ENCODE results near the gene ZBTB46. TPM values are rescaled to one million over a fixed set of nuclear protein-coding genes. Genes with fewer than 3 reads are reported as not detected.
A peak's percentile ranks its signal among the peaks of the same experiment; 100 is the strongest.

The ZBTB46 gene
- total and polyA plus RNA-seq, 2 donors, result 3.7 to 5.8 TPM

GRCh38 chr20:63738687-63739129, 92.4 kb downstream of the ZBTB46 start:
- H3K36me3 ChIP-seq (ENCODE audit: control insufficient read depth in 2 of 2, insufficient read depth in 2 of 2, low read length in 1 of 2), result peaks cover 62 to 64% of the 10 kb centered on the region in 2 donors
- H3K27me3 ChIP-seq (ENCODE audit: control insufficient read depth in 2 of 2, insufficient read depth in 1 of 2, low read length in 1 of 2), result peaks cover 0 to 19% of the 10 kb centered on the region in 2 donors
- peak overlapping the region; percentile 88 to 90 for H3K4me3 ChIP-seq (ENCODE audit: low read length in 2 of 2)
- 74% methylated on average over 26 of the region's 26 CpGs for WGBS
- peaks cover 0 to 10% of the 10 kb centered on the region in 2 donors for H3K9me3 ChIP-seq (ENCODE audit: control insufficient read depth in 2 of 2, insufficient read depth in 1 of 2, low read length in 1 of 2)
- DNase-seq (ENCODE audit: low read depth in 6 of 9, low spot score in 9 of 9), result peak in 1 of 9 donors; percentile 57
- H3K27ac ChIP-seq (ENCODE audit: low read depth in 1 of 2, low read length in 1 of 2), result peak overlapping the region in 1 of 2 donors; percentile 77
- peaks cover 46 to 64% of the 10 kb centered on the region in 2 donors for H3K4me1 ChIP-seq (ENCODE audit: control insufficient read depth in 2 of 2, insufficient read depth in 2 of 2, low read length in 2 of 2)

- Histone ChIP-seq H3K36me3 (ENCODE audit: control insufficient read depth in 2 of 2, insufficient read depth in 2 of 2, low read length in 1 of 2) (peaks cover 62 to 64% of the 10 kb centered on the region in 2 donors), H3K4me1 (ENCODE audit: control insufficient read depth in 2 of 2, insufficient read depth in 2 of 2, low read length in 2 of 2) (peaks cover 51 to 70% of the 10 kb centered on the region in 2 donors), H3K9me3 (ENCODE audit: control insufficient read depth in 2 of 2, insufficient read depth in 1 of 2, low read length in 1 of 2) (peaks cover 0 to 10% of the 10 kb centered on the region in 2 donors), H3K27me3 (ENCODE audit: control insufficient read depth in 2 of 2, insufficient read depth in 1 of 2, low read length in 1 of 2) (peaks cover 0 to 19% of the 10 kb centered on the region in 2 donors), H3K4me3 (ENCODE audit: low read length in 2 of 2) (peak overlapping the region; percentile 88 to 90), H3K27ac (ENCODE audit: low read depth in 1 of 2, low read length in 1 of 2) (peak overlapping the region; percentile 97 to 99)
- WGBS, result 32% methylated on average over 43 of the region's 43 CpGs
- DNase-seq (ENCODE audit: low read depth in 6 of 9, low spot score in 9 of 9), result peak in 1 of 9 donors; percentile 51
Observed at GRCh38 chr20:63737945-63738686, 92.9 kb downstream of the ZBTB46 start.

- Histone ChIP-seq H3K27me3 (ENCODE audit: control insufficient read depth in 2 of 2, insufficient read depth in 1 of 2, low read length in 1 of 2) (peaks cover 0 to 19% of the 10 kb centered on the region in 2 donors), H3K4me1 (ENCODE audit: control insufficient read depth in 2 of 2, insufficient read depth in 2 of 2, low read length in 2 of 2) (peaks cover 52 to 72% of the 10 kb centered on the region in 2 donors), H3K9me3 (ENCODE audit: control insufficient read depth in 2 of 2, insufficient read depth in 1 of 2, low read length in 1 of 2) (peaks cover 0 to 10% of the 10 kb centered on the region in 2 donors), H3K27ac (ENCODE audit: low read depth in 1 of 2, low read length in 1 of 2) (peak overlapping the region; percentile 97 to 99), H3K4me3 (ENCODE audit: low read length in 2 of 2) (peak overlapping the region; percentile 88 to 90), H3K36me3 (ENCODE audit: control insufficient read depth in 2 of 2, insufficient read depth in 2 of 2, low read length in 1 of 2) (peaks cover 57 to 65% of the 10 kb centered on the region in 2 donors)
- WGBS, result 3% methylated on average over 26 of the region's 26 CpGs
- no peak for DNase-seq (ENCODE audit: low read depth in 6 of 9, low spot score in 9 of 9)
Observed at GRCh38 chr20:63737695-63737944, 93.4 kb downstream of the ZBTB46 start.

- WGBS, result 4% methylated on average over 30 of the region's 30 CpGs
- Histone ChIP-seq H3K4me3 (ENCODE audit: low read length in 2 of 2) (peak overlapping the region; percentile 88 to 90), H3K27me3 (ENCODE audit: control insufficient read depth in 2 of 2, insufficient read depth in 1 of 2, low read length in 1 of 2) (peaks cover 0 to 19% of the 10 kb centered on the region in 2 donors), H3K27ac (ENCODE audit: low read depth in 1 of 2, low read length in 1 of 2) (peak overlapping the region; percentile 97 to 99), H3K4me1 (ENCODE audit: control insufficient read depth in 2 of 2, insufficient read depth in 2 of 2, low read length in 2 of 2) (peaks cover 53 to 75% of the 10 kb centered on the region in 2 donors), H3K36me3 (ENCODE audit: control insufficient read depth in 2 of 2, insufficient read depth in 2 of 2, low read length in 1 of 2) (peaks cover 53 to 60% of the 10 kb centered on the region in 2 donors), H3K9me3 (ENCODE audit: control insufficient read depth in 2 of 2, insufficient read depth in 1 of 2, low read length in 1 of 2) (peaks cover 0 to 10% of the 10 kb centered on the region in 2 donors)
- peak in 4 of 9 donors; percentile 47 to 84 (median 57) for DNase-seq (ENCODE audit: low read depth in 6 of 9, low spot score in 9 of 9)
Observed at GRCh38 chr20:63736893-63737694, 94.0 kb downstream of the ZBTB46 start.

GRCh38 chr20:63735859-63736718, 95.0 kb downstream of the ZBTB46 start, which contains the start of gene LIME1:
TSS of gene LIME1 (plus strand) at chr20:63736664. CDS start at chr20:63737550, 886 bp downstream.
- Histone ChIP-seq H3K4me1 (ENCODE audit: control insufficient read depth in 2 of 2, insufficient read depth in 2 of 2, low read length in 2 of 2) (peaks cover 63 to 83% of the 10 kb centered on the region in 2 donors), H3K4me3 (ENCODE audit: low read length in 2 of 2) (peak within 1 kb of the TSS; percentile 88 to 90), H3K27ac (ENCODE audit: low read depth in 1 of 2, low read length in 1 of 2) (peak within 1 kb of the TSS; percentile 97 to 99), H3K27me3 (ENCODE audit: control insufficient read depth in 2 of 2, insufficient read depth in 1 of 2, low read length in 1 of 2) (peaks cover 0 to 19% of the 10 kb centered on the region in 2 donors), H3K36me3 (ENCODE audit: control insufficient read depth in 2 of 2, insufficient read depth in 2 of 2, low read length in 1 of 2) (peaks cover 46 to 50% of the 10 kb centered on the region in 2 donors), H3K9me3 (ENCODE audit: control insufficient read depth in 2 of 2, insufficient read depth in 1 of 2, low read length in 1 of 2) (peaks cover 0 to 10% of the 10 kb centered on the region in 2 donors)
- WGBS, result 16% methylated on average over 31 of the region's 31 CpGs
- DNase-seq (ENCODE audit: low read depth in 6 of 9, low spot score in 9 of 9), result peak in 8 of 9 donors; percentile 55 to 93 (median 81)

GRCh38 chr20:63734946-63735858, 95.9 kb downstream of the ZBTB46 start:
- peaks cover 66 to 84% of the 10 kb centered on the region in 2 donors for H3K4me1 ChIP-seq (ENCODE audit: control insufficient read depth in 2 of 2, insufficient read depth in 2 of 2, low read length in 2 of 2)
- no peak overlapping the region for H3K4me3 ChIP-seq (ENCODE audit: low read length in 2 of 2)
- 83% methylated on average over 48 of the region's 48 CpGs for WGBS
- peak in 1 of 9 donors; percentile 43 for DNase-seq (ENCODE audit: low read depth in 6 of 9, low spot score in 9 of 9)
- H3K27me3 ChIP-seq (ENCODE audit: control insufficient read depth in 2 of 2, insufficient read depth in 1 of 2, low read length in 1 of 2), result peaks cover 0 to 11% of the 10 kb centered on the region in 2 donors
- peak overlapping the region; percentile 46 to 99 for H3K27ac ChIP-seq (ENCODE audit: low read depth in 1 of 2, low read length in 1 of 2)
- peaks cover 0 to 18% of the 10 kb centered on the region in 2 donors for H3K9me3 ChIP-seq (ENCODE audit: control insufficient read depth in 2 of 2, insufficient read depth in 1 of 2, low read length in 1 of 2)
- H3K36me3 ChIP-seq (ENCODE audit: control insufficient read depth in 2 of 2, insufficient read depth in 2 of 2, low read length in 1 of 2), result peaks cover 39 to 47% of the 10 kb centered on the region in 2 donors

- no peak overlapping the region for H3K4me3 ChIP-seq (ENCODE audit: low read length in 2 of 2)
- peaks cover 0 to 11% of the 10 kb centered on the region in 2 donors for H3K27me3 ChIP-seq (ENCODE audit: control insufficient read depth in 2 of 2, insufficient read depth in 1 of 2, low read length in 1 of 2)
- H3K9me3 ChIP-seq (ENCODE audit: control insufficient read depth in 2 of 2, insufficient read depth in 1 of 2, low read length in 1 of 2), result peaks cover 0 to 19% of the 10 kb centered on the region in 2 donors
- H3K27ac ChIP-seq (ENCODE audit: low read depth in 1 of 2, low read length in 1 of 2), result peak overlapping the region in 1 of 2 donors; percentile 4
- H3K36me3 ChIP-seq (ENCODE audit: control insufficient read depth in 2 of 2, insufficient read depth in 2 of 2, low read length in 1 of 2), result peaks cover 39 to 47% of the 10 kb centered on the region in 2 donors
- peaks cover 72 to 93% of the 10 kb centered on the region in 2 donors for H3K4me1 ChIP-seq (ENCODE audit: control insufficient read depth in 2 of 2, insufficient read depth in 2 of 2, low read length in 2 of 2)
- DNase-seq (ENCODE audit: low read depth in 6 of 9, low spot score in 9 of 9), result no peak
- WGBS, result 90% methylated on average over 25 of the region's 25 CpGs
Observed at GRCh38 chr20:63734111-63734945, 96.7 kb downstream of the ZBTB46 start.
